ENCODE measurements around the gene GALT.

Gene GALT

DNA sequence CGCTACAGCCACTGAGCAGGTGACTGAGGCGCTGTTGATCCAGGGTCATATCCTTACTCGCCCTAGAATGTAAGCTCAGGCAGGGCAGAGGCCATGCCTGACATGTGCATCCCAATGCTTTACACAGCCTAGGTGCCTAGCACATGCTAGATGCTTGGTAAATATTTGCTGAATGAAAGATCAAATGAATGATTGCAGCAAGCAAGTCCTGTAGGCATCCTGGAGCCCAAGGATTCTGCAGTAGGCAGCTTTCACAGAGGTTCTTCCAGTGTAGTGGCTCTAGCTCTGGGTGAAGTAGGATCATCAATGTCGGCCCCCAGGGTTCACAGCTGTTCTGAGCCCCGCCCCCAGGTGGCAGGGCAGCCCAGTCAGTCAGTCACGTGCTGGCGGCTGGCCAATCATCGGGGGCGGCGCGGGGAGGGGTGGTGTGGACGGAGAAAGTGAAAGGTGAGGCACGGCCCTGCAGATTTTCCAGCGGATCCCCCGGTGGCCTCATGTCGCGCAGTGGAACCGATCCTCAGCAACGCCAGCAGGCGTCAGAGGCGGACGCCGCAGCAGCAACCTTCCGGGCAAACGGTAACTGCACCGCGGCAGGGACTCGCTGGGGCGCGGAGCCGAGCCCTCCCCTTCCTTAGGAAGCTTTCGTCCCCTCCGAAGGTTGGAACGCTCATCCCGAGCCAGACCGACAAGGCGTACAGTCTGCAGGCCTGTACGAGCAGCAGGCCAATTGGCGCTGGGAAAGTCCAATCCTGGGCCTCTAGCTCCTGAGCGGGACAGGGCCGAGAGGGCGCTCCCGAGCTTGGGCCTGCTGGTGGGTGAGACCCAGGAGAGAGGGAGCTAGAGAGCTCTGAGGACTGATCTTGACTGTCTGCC is at the start of gene GALT:
TSS of gene GALT (plus strand) at position 465 of the 873 bp plus-strand sequence. CDS start at position 495, 30 bp downstream.
- peak; percentile 49 to 58 for DNase-seq

DNA sequence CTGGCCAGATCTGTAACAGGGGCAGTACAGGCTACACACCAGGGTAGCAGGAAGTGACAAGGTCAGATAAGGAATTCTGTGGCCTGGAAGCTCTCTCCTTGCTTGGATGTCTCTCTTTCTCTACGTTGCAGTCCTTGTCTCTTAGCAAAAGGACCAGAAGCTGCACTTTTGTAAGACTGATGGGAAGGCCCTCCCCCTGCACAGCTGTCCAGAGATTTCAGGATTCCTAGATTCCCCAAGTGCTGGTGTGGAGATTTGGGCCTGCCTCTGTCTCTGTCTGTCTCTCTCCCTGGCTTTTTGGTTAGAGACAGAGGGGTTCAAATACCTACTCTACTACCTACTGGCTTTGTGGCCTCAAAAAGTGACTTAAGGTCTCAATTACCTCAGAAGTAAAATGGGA is 46.9 kb upstream of the GALT start:
- no peak for DNase-seq

DNA sequence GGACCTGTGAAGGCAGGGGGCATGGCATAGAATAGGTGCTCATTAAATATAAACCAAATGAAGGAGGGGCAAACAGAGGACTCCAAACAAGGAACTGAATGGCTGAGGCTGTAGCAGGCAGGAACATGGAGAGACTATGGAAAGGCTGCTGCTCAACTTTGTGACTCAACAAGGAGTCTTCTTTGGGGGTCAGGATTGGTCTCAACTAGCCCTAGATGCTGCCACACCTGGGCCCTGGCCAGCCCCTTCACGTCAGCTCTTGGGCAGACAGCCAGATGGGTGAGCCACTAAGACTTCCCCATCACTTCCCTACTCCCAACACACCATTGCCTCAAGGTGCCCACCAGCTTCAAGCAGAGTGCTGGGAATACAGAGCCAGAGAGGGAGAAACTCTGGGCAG is 45.6 kb upstream of the GALT start:
- no peak for DNase-seq

DNA sequence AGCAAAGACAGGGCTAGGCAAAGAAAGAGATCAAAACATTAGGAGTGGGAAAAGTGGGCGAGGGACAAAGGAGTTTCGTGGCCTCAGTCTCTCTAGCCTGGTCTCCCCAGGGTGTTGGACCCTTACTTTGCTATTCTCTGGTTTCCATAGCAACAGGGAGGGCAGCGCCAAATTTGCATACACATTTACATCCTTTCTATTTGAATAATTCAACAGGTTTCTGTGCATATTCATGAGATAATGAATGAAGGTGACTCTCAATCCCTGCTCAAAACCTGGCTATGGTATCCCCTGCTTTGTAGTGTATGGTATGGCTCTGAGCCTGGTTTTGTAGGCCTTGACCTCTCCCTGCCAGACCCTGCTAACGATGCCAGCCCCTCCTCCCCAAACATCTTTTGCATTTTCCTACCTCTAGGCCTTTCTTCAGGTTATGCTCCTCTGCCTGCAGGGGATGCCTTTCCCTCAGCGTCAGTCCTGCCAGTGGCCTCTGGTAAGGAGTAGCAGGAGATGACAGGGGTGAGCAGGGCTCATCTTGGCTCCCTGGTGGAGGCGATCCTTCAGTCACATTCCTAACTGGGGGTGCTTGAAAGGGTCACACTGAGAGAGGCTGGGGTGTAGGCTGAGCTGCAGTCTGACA is 44.4 kb upstream of the GALT start:
- no peak for DNase-seq

DNA sequence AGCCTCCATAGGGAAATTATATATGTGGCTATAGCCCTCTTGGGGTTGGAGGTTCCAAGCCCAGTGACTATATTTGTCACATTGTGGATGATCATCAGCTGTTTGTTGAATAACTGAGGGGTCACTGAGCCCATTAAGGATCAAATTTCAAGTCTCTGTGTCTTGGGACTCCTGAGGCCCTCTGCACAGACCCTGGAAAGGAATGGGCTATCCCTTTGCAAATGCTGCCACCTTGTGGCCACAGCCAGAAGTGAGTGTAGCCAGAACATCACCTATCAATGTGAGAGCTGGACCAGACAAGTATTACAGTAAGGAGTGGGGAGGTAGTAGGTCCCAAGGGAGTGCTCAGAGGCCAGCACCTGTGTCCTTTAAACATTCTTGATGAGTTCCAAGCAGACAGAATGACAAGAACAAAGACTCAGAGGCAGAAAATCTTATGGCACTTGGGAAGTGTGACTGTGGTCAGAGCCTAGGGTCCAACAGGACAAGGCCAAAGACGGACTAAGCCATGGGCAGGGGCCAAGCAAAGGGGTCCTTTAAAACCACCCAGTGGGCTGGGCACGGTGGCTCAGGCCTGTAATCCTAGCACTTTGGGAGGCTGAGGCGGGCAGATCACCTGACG is 42.8 kb upstream of the GALT start:
- DNase-seq: peak in 1 of 2 experiments; percentile 76

DNA sequence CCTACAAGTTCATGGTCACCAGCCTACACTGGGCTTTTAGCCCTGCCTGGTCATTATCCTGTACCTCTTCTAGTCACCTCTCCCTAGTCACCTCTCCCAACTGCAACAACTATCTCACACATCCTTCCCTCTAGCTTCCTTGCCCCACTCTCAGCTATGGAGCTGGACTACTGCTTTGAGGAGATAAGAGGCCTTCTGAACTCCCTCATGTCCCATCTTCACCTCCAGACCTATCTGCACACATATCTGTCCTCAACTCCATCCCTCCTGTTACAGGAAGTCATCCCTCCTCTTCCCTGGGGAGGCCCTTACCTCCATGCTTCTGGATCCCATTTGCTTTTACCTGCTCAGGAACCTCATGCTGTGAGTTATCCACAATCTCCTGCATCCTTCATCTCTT is 40.3 kb upstream of the GALT start:
- DNase-seq: no peak

DNA sequence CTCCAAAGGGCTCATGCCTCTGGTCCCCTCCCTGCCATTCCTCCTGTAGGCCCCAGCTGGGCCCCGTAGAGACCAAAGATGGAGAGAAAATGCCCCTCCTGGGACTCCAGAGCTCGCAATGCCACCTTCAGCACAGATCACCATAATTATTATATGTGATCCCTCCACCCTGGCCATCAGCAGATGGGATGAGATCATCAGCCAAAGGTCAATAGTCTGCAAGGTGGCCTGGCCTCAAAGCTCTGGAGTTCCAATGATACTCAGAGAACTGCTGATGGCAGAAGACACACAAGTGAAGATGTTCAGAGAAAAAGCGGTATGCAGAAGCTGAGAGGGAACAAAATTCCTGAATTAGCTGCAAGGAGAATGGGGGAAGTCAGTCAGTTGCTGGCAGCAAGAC is 39.6 kb upstream of the GALT start:
- DNase-seq: no peak

DNA sequence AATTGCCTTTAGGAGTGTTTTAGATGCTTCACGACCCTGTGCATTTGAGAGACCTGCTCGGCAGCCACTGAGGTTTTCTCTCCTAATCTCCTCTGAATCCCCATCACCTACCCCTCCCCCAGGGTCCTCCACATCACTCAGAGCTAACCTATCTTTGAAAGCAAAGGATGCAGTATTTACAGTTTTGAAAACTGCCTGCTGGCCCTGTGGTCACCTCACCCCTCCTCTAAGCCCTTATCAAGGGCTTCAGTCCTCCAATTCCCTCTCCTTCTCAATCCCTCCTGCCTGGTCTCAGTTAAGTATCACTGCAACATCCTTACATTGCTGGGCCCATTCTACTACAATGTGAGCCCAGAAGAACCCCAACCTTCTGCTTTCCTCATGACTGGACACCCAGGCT is 39.1 kb upstream of the GALT start:
- no peak for DNase-seq

DNA sequence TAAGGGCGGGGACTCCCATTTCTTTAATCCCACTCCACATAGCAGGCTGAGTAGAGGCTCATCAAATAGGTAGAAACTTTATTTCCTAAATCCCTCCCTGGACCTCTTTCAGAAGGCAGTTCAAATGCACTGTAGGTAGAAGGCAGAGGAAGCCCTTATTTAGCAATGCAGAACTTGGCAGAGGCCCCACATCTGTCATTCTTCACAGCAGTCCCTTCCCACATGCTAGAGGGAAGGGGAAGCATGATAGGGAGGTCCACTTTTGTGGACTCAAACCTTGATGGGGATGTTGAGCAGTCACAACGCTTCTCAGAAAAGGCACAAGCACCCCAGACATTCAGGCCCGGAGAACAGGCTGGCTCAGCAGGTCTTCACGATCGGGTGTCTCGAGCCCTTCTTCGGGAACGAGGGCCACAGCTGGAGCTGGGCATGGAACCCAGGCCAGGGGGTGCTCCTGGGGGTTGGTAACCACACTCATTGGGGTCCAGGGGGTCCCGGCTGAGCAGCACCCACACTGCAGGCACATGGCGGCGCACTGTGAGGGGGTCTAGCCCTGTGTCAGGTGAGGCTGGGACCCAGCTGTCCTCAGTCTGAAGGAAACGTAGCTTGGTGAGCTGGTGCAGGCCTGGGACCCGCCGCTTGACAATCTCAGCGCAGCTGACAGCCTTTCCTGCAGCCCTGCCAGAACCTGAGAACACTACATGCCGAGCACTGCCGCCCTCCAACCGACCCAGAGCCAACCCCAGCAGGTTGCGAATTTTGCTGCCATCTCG is 35.9 kb upstream of the GALT start:
- no peak for DNase-seq

DNA sequence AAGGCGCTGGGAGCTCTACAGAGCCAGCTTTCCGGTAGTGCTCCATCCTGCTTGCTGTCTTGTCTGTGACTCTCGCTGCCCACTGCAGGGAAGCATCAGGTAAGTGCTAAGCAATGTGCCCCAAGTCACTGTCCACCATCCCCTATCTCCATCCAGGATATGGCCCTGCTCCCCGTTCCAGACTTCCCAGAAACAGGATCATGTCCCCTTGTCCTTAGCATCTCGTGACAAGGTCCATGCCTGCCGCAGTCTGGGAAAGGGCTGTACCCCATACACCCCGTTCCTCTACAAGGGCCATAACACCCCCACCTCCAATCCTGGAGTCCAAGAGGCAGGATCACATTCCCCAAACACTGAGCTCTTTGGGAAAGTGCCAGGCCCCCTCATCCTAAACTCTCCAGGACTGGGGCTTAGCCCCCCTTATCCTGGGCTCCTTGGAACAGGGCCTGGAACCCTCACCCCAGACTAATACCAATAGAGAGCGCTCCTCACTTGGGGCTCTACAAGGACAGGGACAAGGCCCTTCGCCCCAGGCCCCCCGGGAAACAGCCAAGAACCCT is 35.1 kb upstream of the GALT start:
- no peak for DNase-seq

DNA sequence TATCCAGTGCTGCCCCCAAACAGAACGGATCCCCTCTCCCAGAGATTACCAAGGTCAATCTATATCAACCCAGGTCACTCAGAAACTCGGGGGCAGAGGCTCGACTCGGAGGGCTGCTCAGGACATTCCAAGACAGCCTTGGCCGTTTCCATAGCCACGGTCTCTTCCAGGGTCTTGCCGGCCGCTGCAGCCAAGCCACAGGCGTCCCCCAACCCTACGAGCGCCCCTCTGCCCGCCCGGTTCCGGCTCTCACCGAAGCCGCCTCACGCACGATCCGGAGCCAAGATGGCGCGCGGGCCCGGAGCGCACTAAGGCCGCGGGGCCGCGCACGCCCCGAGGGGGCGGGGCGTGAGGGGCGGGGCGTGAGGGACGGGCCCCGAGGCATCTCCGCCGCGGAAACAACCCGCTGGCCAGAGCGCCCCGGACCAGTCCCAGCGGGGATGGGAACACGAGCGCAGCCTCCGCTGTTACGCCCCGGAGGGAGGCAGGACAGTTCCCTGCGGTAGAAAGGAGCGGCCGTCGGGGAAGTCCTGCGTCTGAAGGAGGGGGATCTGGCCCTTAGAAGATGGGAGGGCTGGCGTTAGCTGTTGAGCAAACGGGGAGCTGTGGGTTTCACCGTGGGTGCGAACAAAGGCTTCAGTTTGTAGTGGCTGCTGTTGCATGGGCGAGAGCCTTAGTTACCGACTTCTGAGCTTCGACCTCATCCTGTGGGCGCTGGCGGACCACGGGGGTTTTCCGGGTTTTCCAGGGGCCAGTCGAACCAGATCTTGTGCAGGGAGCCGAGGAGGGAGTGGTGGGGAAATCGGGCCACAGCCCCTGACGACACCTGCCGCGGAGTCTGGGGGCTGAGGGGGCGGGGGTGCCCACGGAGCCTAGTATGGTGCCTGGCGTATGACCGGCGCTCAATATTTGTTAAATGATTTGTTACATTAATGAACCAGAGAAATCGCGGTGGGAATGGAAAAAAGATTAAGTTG is 34.4 kb upstream of the GALT start, which contains the start of gene RPP25L:
TSS of gene RPP25L (minus strand) at position 287 of the 977 bp plus-strand sequence. CDS start 801 bp downstream, outside the sequence.
- DNase-seq: peak in 1 of 2 experiments; percentile 20

DNA sequence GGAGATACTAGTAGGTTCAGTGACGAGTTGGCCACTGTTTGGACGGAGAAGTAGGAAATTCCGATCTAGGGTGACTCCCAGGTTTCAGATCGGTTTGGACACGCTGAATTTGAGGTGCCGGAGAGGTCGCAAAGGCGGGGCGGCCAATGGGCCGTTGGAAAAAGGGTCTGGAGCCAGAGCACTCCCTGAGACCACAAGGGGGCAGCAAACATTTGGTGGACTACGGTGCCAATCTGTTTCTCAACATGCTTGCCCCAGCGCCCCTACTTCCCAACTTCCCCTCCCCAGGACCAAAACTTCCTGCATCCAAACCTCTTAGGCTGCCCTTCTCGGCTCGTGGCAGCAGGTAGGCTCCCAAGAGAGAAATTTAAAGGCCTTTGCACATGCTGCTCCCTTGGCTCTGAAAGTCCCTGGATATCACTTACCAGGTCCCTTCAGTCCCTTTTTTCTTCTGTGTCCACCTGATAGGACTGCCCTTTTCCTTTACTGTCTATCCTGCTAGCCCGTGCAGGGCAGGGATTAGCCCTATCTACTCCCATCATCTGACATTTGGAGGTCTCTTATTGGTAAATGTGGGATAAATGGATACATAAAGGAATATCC is 33.6 kb upstream of the GALT start:
- DNase-seq: peak in 1 of 2 experiments; percentile 55

DNA sequence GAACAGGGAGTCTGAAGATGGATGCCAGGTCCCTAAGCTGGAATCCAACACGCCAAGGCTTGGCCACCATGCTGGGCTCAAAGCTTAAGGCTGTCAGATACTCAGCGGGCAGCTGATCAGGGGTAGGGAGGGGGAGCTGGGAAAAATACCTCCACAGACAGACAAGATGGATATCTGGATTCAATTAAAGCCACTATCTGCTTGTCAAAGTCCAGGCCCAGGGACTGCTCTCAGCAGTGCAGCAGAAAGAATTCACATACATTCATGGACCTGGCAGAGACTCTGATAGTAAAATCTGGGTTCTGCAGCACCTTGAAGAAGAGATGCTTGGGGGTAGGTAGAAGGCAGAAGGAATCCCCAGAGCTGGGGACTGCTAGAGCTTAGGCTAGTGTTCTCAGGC is 31.3 kb upstream of the GALT start:
- DNase-seq: no peak

DNA sequence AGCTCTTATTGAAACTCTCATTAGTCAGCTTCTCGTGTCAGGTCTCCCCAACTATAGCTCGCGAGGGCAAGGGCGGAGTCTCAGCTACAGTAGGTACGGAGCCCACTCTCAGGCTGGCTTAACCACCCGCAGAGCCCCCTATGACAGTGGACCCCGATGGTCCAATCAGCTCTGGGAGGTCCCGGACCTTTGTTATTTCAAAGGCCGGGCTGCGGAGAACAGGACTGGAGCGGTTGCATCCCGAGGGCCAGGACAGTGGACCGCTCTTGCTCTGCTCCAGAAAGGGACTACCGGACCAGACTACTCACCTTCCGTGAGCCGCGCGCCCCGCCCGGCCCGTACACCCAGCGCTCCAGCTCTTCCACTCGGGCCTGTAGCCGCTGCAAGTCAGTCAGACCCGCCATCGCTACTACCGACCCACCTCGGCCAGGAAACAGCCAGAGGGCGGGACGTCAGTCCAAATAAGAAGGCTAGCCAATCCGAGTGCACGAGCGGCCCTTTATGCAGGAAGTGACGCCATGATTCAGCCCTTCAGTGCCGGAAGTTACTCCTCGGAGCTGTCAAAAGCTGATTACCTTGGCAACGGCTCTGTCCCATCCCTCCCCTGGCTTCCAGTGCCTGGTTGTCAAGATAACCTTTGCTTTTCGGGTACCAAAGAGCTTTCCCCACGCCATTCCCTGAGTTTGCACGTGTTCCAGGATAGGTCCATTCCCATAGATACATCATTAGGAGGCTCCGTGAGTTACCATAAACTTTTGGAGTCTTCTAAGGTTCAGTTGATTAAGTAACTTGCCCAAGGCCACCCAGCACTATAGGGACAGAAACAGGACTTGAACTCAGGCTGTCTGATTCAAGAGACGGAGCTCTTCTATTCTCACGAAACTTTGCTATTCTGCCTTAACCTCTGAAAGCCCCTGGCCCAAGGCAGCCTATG is 26.1 kb upstream of the GALT start, which contains the start of gene DCTN3:
TSS of gene DCTN3 (minus strand) at position 435 of the 934 bp plus-strand sequence. CDS start at position 404, 31 bp downstream.
- peak; percentile 88 to 95 for DNase-seq

DNA sequence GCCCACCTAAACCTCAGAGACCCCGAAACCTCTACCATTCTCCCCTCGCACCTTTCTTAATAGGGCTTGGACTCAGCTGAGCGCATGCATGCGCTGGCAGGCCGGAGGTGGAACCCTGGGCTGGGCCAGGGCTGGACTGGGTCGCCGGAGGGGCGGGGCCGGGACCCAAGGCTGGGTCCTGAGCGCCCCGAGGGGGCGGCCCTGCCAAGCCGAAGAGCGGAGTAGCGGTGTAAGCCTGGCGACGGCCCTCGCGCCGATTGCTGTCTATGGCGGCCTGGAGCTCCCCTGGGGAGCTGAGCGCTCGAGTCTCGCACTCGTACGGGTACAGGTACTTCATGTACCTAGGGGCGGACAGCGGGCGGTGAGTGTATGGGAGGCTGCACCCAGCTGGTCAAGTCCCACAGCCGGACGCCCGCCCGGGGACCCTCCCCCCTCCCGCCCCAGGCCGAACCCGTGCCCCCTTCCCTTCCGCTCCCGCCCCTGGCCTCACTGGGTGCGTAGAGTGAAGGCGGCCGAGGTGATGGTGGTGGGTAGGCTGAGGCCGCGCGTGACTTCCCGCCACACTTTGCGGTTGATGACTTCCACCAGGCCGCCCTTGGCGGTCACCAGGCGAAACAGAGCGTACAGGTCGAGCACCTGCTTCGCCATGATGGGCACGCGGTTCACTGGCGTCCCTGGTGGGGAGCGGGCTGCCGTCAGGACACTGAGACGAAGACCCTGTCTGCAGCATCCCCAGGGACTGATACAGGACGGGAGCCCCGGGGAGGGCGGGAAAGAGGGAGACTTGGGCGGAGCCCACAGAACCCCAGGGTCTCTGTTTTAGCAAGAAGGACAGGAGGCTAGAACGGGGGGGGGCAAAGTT is 22.9 kb upstream of the GALT start:
- DNase-seq: no peak

DNA sequence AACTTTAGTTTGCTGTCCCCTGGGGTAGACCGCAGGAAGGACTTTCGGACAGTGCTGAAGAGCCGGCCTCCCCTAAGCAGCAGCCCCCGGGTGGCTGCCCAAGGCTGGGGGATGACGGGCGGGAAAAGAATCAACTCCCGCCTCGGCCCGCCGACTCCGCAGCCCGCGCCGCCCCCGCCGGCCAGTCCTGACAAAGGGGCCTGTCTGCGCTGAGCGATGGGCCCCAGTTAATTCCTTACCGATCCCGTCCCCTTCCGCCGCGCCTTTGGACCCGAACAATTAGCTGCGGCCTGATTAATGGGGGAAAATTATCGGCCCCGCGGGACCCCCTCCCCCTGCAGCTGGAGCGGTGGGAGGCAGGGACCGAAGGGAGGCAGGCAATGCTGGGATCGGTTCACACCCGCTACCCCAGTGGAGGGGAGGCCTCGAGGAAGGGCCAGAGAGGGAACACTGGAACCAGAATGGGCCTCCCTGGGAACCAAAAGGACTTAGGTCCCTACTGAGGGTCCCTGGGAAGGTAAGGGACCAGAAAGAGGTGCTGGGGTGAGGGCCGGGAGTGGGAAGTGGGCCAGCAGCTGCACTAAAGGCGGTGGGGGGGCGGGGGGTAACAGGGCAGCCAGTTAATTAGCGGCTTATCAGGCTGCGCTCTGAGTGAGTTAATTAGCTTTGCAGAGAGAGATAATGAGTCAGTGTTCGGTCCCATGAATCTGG is 21.8 kb upstream of the GALT start:
- no peak for DNase-seq

DNA sequence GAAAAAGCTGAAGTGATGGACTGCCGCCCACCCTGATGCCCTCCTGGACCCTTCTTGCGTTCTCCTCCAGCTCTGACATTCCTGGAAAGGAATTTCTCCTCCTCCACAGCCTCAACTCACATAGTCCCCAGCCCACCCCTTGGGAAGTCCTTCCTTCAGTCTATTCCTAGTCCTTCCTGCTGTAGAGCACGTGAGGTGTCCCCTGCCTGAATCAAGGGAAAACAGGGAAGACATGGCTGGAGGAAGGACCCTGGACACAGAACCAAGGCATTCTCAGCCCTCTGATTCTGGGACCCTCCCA is 21.3 kb upstream of the GALT start:
- no peak for DNase-seq
